Occipital lobe (tissue), 2 donors: Measurements from ENCODE around the gene COL25A1. TPM values are rescaled to one million over a fixed set of nuclear protein-coding genes. Genes with fewer than 3 reads are reported as not detected.

Experiments
- DNase-seq: peaks from one replicate; lab custom pipeline; 2025; lab: John Stamatoyannopoulos, UW
- total RNA-seq: library from RNA; depleted of rRNA; stranded (reverse); fragments of >200 nt; gene quantifications from one replicate; pipeline ENCODE4 v1.2.3, GENCODE V29; 2014

Gene COL25A1
- total RNA-seq, 1 donor from 2014 or later: 6.4 TPM

- DNase-seq: no peak
These were observed 527.5 kb downstream of the COL25A1 start for GRCh38 chr4:108774809-108775530.

DNA sequence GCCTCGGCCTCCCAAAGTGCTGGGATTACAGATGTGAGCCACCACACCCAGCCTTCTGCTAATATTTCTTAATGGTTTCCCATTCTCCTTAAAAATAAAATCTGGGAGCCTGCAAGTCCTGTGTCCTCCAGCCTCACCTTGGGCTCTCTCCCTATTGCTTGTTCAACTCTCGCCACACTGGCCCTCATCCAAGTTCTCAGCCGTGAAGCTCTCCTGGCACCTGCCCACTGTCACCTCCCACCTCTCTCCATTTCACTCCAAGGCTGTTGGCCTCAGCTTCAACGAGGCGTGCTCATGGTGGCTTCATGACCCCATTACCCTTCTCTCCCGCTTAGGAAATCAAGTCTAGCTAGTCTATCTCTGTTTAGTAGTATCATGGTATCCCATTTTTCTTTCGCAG, 530.1 kb downstream of the COL25A1 start:
- no peak for DNase-seq

- no peak for DNase-seq
These were observed 536.4 kb downstream of the COL25A1 start for GRCh38 chr4:108766058-108766457.

DNA sequence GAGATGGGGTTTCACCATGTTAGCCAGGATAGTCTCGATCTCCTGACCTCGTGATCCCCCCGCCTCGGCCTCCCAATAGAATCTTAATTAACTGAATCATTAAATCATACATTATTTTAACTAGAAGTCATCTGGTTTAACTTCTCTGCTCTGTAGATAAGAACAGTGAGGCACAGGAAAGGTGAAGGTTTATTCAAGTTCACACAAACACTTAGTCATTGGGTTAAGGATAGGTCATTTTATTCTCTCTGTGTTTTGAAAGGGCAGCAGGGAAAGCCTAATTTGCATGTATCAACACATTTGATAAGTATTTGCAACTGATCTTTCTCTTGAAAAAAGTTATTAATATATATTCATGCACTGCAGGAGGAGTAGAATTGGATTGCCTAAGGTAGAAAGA, 538.5 kb downstream of the COL25A1 start:
- DNase-seq: no peak

- DNase-seq: no peak
These were observed 539.2 kb downstream of the COL25A1 start for GRCh38 chr4:108763226-108763593.

DNA sequence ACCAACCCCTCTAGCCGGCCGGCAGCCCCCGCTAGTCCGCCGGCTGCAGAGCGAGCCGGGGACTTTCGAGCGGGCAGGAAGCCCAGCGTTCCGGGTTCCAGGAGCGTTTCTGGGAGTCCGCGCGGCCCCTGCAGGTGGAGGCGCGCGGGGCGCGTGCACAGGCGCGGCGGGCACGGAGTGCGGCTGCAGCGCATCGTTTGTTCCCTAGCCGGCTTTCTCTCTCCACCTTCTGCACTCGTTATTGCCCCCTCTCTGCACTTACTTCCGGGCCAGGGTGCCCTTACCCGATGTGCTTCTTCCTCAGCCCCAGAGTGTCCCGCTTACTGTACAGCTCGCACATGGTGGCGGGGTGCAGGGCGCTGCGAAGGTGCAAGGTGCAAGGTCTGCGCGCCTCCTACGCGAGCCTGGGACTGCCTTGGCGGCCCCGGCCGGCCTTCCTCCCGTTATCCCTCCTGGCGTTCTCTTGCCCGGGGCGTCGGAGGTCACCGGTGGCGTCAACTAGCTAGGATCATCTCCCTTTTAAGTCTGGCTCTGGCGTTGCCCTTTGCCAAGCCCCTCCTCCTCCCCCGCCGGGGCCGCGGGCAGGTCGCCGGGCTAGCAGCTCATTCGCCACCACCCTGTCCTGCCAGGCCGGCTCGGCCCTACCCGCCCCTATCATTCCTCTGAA, 539.8 kb downstream of the COL25A1 start, which contains the start of gene ETNPPL:
TSS of gene ETNPPL (minus strand) at position 495 of the 667 bp plus-strand sequence. CDS start at position 340, 155 bp downstream.
- DNase-seq: no peak

Other genes starting within 250 kb of the COL25A1 start
- gene SEC24B, start 131.2 kb upstream of the COL25A1 start, total RNA-seq: 31.8 TPM